ENCODE results near the gene RPL26.

GRCh38 chr17:8391711-8392110 is 8.7 kb upstream of the RPL26 start:
- TF ChIP-seq POLR2A (IDR thresholded peaks at IDR 0.05; ENCODE audit: low read depth, low read length): no peak
- TF ChIP-seq TAF1 (IDR thresholded peaks at IDR 0.05; ENCODE audit: borderline replicate concordance, low read depth, low read length): no peak
- no peak for TF ChIP-seq POLR2AphosphoS5 (IDR thresholded peaks at IDR 0.05; ENCODE audit: low read depth, low read length)

All from GM12892 (cell line).